ENCODE results near the gene MTUS2.

MTUS2 gene

DNA sequence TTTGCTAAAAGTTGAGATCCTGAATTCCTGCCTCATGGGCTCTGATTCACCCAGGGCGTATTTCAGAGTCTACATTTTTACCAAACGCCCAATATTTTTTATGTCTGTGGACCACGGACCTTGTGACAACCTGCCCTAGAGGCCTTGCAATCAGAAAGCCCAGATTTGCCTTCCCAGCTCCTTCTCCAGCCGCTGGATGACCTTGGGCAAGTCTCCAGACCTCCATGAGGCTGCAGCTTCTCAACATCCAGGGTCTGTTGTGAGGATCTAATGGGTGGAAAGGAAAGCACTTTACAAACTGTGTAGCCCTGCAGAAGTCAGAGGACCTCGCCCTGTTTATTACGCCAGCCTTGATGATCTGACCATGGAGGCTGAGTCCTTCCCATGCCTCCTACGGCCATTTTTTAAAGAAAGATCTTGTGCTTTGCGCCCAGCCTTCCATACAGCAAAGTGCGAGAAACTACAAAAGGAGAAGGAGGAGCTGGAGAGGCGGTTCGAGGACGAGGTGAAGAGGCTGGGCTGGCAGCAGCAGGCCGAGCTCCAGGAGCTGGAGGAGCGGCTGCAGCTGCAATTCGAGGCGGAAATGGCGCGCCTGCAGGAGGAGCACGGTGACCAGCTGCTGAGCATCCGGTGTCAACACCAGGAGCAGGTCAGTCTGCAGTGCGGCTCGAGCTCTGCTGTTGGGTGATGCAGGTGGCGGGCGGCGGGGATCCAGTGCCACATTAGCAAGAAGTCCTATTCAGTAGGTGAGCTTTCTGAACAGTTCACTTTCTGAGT lies 659.8 kb downstream of the MTUS2 start:
- H3K27me3 Mint-ChIP-seq, result no peaks in the 10 kb centered on the region
- H3K27ac Mint-ChIP-seq, result no peak overlapping the region
- no peaks in the 10 kb centered on the region for H3K36me3 Mint-ChIP-seq
- no peak overlapping the region for H3K4me3 Mint-ChIP-seq
- ATAC-seq, result no peak
- H3K4me1 Mint-ChIP-seq, result peaks cover 13% of the 10 kb centered on the region
- H3K9me3 Mint-ChIP-seq, result no peaks in the 10 kb centered on the region

- no peaks in the 10 kb centered on the region for H3K36me3 Mint-ChIP-seq
- H3K9me3 Mint-ChIP-seq, result no peaks in the 10 kb centered on the region
- ATAC-seq, result no peak
- H3K4me3 Mint-ChIP-seq, result no peak overlapping the region
- no peak overlapping the region for H3K27ac Mint-ChIP-seq
- no peaks in the 10 kb centered on the region for H3K27me3 Mint-ChIP-seq
- peaks cover 13% of the 10 kb centered on the region for H3K4me1 Mint-ChIP-seq
Observed at GRCh38 chr13:29480893-29481525, 660.9 kb downstream of the MTUS2 start.

- Mint-ChIP-seq H3K9me3 (no peaks in the 10 kb centered on the region), H3K27me3 (no peaks in the 10 kb centered on the region), H3K27ac (no peak overlapping the region), H3K4me3 (no peak overlapping the region), H3K4me1 (peaks cover 17% of the 10 kb centered on the region), H3K36me3 (no peaks in the 10 kb centered on the region)
- ATAC-seq, result no peak
Observed at GRCh38 chr13:29481603-29482002, 661.5 kb downstream of the MTUS2 start.

DNA sequence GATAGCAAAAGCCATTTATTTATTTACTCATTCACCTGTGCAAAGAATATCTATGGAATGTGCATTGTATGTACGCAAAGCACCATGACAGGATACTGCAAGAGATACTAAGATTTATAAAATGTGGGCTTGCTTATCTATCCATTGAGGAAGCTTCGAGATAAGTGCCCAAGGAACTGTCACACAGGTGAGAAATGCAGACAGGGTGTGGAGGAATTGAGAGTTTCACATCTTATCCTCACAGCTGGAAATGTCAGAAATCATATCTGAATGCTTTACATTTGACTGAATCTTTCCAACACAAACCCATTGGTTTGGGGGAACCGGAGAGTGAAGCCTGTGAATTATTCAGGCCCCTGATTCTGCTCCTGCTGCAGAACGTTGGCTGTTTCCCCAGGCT lies 662.4 kb downstream of the MTUS2 start:
- H3K36me3 Mint-ChIP-seq, result no peaks in the 10 kb centered on the region
- ATAC-seq, result no peak

GRCh38 chr13:29483211-29483610 lies 663.1 kb downstream of the MTUS2 start:
- Mint-ChIP-seq H3K9me3 (no peaks in the 10 kb centered on the region), H3K27ac (no peak overlapping the region), H3K27me3 (no peaks in the 10 kb centered on the region), H3K4me1 (peaks cover 18% of the 10 kb centered on the region), H3K4me3 (no peak overlapping the region), H3K36me3 (no peaks in the 10 kb centered on the region)
- ATAC-seq, result no peak

More for the DNA sequence above, 662.4 kb downstream of the MTUS2 start:
- no peak overlapping the region for H3K4me3 Mint-ChIP-seq
- no peak overlapping the region for H3K27ac Mint-ChIP-seq
- H3K27me3 Mint-ChIP-seq, result no peaks in the 10 kb centered on the region
- peaks cover 18% of the 10 kb centered on the region for H3K4me1 Mint-ChIP-seq
- H3K9me3 Mint-ChIP-seq, result no peaks in the 10 kb centered on the region

- no peak overlapping the region for H3K27ac Mint-ChIP-seq
- no peak for ATAC-seq
- peaks cover 18% of the 10 kb centered on the region for H3K4me1 Mint-ChIP-seq
- no peaks in the 10 kb centered on the region for H3K9me3 Mint-ChIP-seq
- no peaks in the 10 kb centered on the region for H3K27me3 Mint-ChIP-seq
- H3K4me3 Mint-ChIP-seq, result no peak overlapping the region
- H3K36me3 Mint-ChIP-seq, result no peaks in the 10 kb centered on the region
Observed at GRCh38 chr13:29483623-29484022, 663.5 kb downstream of the MTUS2 start.

DNA sequence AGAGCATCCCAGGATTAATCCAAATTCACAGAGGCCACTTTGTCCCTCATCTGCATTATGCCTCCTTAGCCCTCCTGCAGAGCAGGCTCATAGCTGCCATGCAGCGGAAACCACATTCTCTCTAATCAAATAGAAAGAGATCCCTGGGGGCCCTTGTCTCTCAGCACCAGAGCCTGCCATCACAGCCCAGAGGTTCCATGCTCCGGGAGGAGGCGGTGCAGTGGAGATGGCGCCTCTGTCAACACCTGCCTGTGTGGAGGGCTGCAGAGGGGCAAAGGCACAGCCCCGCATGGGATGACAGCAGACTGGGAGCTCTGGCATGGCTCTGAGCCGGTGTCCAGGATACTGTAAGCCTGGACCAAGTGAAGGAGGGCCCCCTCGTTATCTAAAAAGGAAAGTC lies 664.1 kb downstream of the MTUS2 start:
- Mint-ChIP-seq H3K4me3 (no peak overlapping the region), H3K9me3 (no peaks in the 10 kb centered on the region)

GRCh38 chr13:29484796-29485195 lies 664.7 kb downstream of the MTUS2 start:
- Mint-ChIP-seq H3K27me3 (no peaks in the 10 kb centered on the region), H3K4me3 (no peak overlapping the region), H3K9me3 (no peaks in the 10 kb centered on the region), H3K27ac (no peak overlapping the region), H3K4me1 (peaks cover 18% of the 10 kb centered on the region), H3K36me3 (no peaks in the 10 kb centered on the region)
- ATAC-seq, result no peak

More for the DNA sequence above, 664.1 kb downstream of the MTUS2 start:
- Mint-ChIP-seq H3K27ac (no peak overlapping the region), H3K36me3 (no peaks in the 10 kb centered on the region), H3K4me1 (peaks cover 18% of the 10 kb centered on the region), H3K27me3 (no peaks in the 10 kb centered on the region)
- peak; percentile 81 for ATAC-seq

DNA sequence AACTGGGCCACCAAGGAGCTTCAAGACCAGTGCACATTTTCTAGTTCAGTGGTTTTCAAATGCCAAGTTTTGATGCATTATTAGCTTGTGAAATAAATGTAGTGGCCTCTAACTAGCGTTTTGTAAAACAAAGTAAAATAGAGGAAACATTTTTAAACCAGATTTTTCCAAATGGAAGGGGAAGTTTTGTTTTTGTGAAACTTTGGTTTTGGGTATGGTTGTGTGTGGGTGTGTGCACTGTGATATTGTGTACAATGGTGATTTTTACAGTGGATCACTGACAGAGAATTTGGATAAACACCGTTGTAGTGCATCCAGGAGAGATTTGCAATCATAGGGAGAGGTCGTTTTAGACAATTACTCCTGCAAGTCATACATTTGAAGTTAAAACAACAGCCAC lies 666.4 kb downstream of the MTUS2 start:
- no peak for ATAC-seq
- no peaks in the 10 kb centered on the region for H3K36me3 Mint-ChIP-seq
- H3K9me3 Mint-ChIP-seq, result no peaks in the 10 kb centered on the region
- no peaks in the 10 kb centered on the region for H3K27me3 Mint-ChIP-seq
- no peak overlapping the region for H3K4me3 Mint-ChIP-seq
- H3K4me1 Mint-ChIP-seq, result peaks cover 18% of the 10 kb centered on the region
- H3K27ac Mint-ChIP-seq, result no peak overlapping the region

DNA sequence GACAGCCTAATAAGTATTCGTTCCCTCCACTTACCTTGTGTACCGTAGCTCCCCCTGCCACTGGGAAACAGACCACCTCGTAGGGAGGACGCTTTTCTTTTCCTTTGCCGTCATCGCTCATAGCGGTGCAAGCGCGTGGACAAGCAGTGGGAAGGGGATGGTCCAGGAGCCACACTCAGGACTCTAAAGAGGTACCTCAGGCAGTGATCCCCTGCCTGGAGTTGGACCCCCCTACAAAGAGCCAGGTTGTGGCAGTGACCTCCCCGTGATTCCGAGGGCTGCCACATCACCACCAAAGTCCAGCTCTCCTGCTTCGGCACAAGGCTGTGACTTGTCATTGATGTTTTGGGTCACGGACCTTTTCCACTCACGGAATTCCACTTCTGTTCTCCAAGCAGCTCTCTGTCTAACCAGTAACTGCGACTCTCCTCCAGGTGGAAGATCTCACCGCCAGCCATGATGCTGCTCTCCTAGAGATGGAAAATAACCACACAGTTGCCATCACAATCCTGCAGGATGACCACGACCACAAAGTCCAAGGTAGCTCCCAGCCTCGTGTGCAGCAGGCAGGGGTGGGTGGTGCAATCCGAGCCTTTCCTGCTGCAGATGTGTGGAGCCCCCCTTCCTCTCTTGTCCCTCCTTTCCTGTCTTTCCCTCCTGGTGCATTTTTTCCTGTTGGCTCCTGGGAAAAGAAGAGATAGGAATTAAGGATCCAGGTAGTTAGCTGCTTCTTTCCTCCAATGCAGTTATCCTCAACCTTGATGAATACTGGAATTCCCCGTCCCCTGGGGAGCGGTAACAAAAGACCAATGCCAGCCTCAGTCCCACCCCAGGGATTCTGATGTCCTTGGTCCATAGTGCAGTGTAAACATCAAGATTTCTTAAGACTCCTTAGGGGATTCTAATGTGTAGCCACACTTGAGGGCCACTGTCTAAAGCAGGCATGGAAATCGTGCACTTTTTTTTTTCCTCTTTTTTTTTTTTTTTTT lies 667.6 kb downstream of the MTUS2 start:
- Mint-ChIP-seq H3K36me3 (no peaks in the 10 kb centered on the region), H3K4me1 (peaks cover 18% of the 10 kb centered on the region)
- no peak for ATAC-seq

GRCh38 chr13:29489650-29490560 lies 669.8 kb downstream of the MTUS2 start:
- Mint-ChIP-seq H3K27ac (no peak overlapping the region), H3K27me3 (no peaks in the 10 kb centered on the region), H3K4me1 (peaks cover 12% of the 10 kb centered on the region), H3K36me3 (no peaks in the 10 kb centered on the region), H3K9me3 (no peaks in the 10 kb centered on the region), H3K4me3 (no peak overlapping the region)
- no peak for ATAC-seq

More for the DNA sequence above, 667.6 kb downstream of the MTUS2 start:
- Mint-ChIP-seq H3K27ac (no peak overlapping the region), H3K9me3 (no peaks in the 10 kb centered on the region), H3K4me3 (no peak overlapping the region), H3K27me3 (no peaks in the 10 kb centered on the region)

- no peak for ATAC-seq
- H3K9me3 Mint-ChIP-seq, result no peaks in the 10 kb centered on the region
- H3K27ac Mint-ChIP-seq, result no peak overlapping the region
- peaks cover 14% of the 10 kb centered on the region for H3K4me1 Mint-ChIP-seq
- no peak overlapping the region for H3K4me3 Mint-ChIP-seq
- H3K36me3 Mint-ChIP-seq, result no peaks in the 10 kb centered on the region
- H3K27me3 Mint-ChIP-seq, result no peaks in the 10 kb centered on the region
Observed at GRCh38 chr13:29490561-29490885, 670.4 kb downstream of the MTUS2 start.

DNA sequence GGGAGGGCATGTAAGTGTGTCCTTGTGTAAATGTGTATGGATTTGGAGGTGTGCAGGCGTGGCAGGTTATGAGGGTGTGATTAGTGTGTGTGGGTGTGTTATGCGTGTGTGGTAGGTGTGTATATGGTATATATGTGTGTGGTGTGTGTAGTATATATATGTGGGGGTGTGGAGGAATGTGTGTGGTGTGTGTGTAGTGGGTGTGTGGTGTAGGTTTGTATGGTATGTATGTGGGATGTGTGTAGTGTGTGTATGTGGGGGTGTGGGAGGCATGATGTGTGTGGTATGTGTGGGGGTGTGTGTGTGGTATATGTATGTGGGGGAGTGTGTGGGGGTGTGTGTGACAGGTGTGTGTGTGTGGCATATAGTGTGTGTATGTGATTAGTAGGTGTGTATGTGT lies 671.1 kb downstream of the MTUS2 start:
- no peaks in the 10 kb centered on the region for H3K36me3 Mint-ChIP-seq
- H3K27ac Mint-ChIP-seq, result no peak overlapping the region
- no peak overlapping the region for H3K4me3 Mint-ChIP-seq
- peaks cover 21% of the 10 kb centered on the region for H3K4me1 Mint-ChIP-seq
- ATAC-seq, result no peak
- no peaks in the 10 kb centered on the region for H3K9me3 Mint-ChIP-seq
- H3K27me3 Mint-ChIP-seq, result no peaks in the 10 kb centered on the region

DNA sequence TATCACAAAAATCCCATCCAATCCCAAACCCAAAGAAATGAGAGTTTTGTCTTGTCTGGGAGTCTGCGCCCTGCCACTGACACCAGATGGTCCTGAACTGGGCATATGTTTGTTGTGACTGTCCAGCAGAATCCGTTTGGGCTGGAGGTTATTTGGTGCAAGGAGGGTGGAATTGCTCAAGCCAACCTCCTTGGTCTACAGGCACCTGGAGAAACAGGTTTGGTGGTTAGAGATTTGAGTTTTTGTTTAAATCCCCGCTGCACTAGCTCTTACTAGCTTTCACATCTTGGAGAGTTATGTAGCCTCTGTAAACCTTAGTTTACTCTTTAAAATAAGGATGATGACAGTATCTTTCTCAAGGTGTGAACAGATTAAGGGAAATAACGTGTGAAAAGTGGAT lies 673.7 kb downstream of the MTUS2 start:
- Mint-ChIP-seq H3K36me3 (no peaks in the 10 kb centered on the region), H3K27me3 (no peaks in the 10 kb centered on the region), H3K4me1 (peaks cover 26% of the 10 kb centered on the region), H3K27ac (no peak overlapping the region), H3K4me3 (no peak overlapping the region), H3K9me3 (no peaks in the 10 kb centered on the region)
- ATAC-seq, result no peak

Measured in stimulated activated memory B cell treated with anti-CD40 and anti-IgM and Interleukin-4, amounts not matched to agents 10 μg/mL and 1 μg/mL and 100 μg/mL, for 72 hours (primary cell).